Neural progenitor cell (in vitro differentiated cells): ENCODE data around the gene CTNNA3. TPM values are rescaled to one million over a fixed set of nuclear protein-coding genes. Genes with fewer than 3 reads are reported as not detected.

Experiments
- DNase-seq: peaks from one replicate; pipeline ENCODE4 v3.0.0-alpha.2; 2016; ENCODE audit warnings: low spot score
- H2AFZ ChIP-seq: fragments of 200-600 bp; sonication (generic); replicated peaks from 2 replicates; pipeline ENCODE4 v1.6.1; 2016; ENCODE audit warnings: antibody characterized with exemption
- H3F3A ChIP-seq: fragments of 200-600 bp; sonication (generic); 2 replicates; pipeline ENCODE4 v1.6.1; 2016; ENCODE audit warnings: antibody characterized with exemption, low read depth
- H3K27ac ChIP-seq: fragments of 200-600 bp; sonication (generic); 2 replicates; pipeline ENCODE4 v1.5.1; 2016; ENCODE audit warnings: mild to moderate bottlenecking
- H3K27me3 ChIP-seq: fragments of 200-600 bp; sonication (generic); 2 replicates; pipeline ENCODE4 v1.6.1; 2016; ENCODE audit warnings: mild to moderate bottlenecking, moderate library complexity
- H3K36me3 ChIP-seq: fragments of 200-600 bp; sonication (generic); 2 replicates; pipeline ENCODE4 v1.5.1; 2016
- H3K4me1 ChIP-seq: fragments of 200-600 bp; sonication (generic); 2 replicates; pipeline ENCODE4 v1.6.1; 2016; ENCODE audit warnings: mixed run types
- H3K4me2 ChIP-seq: fragments of 200-600 bp; sonication (generic); 2 replicates; pipeline ENCODE4 v1.6.1; 2016
- H3K4me3 ChIP-seq: fragments of 200-600 bp; sonication (generic); 2 replicates; pipeline ENCODE4 v1.5.1; 2016
- H3K79me2 ChIP-seq: fragments of 200-600 bp; sonication (generic); 2 replicates; pipeline ENCODE4 v1.6.1; 2016; ENCODE audit warnings: low read depth
- H3K9ac ChIP-seq: fragments of 200-600 bp; sonication (generic); 2 replicates; pipeline ENCODE4 v1.6.1; 2016
- H3K9me3 ChIP-seq: fragments of 200-600 bp; sonication (generic); 2 replicates; pipeline ENCODE4 v1.5.1; 2016; ENCODE audit warnings: low read depth
- H4K20me1 ChIP-seq: fragments of 200-600 bp; sonication (generic); 2 replicates; pipeline ENCODE4 v1.6.1; 2016; ENCODE audit warnings: low read depth
- H3K27ac Mint-ChIP-seq: 3 replicates; pipeline ENCODE4 v1.8.0; 2021; ENCODE audit warnings: mixed read lengths
- H3K27me3 Mint-ChIP-seq: 2 replicates; pipeline ENCODE4 v1.8.0; 2022; ENCODE audit warnings: low read depth, mild to moderate bottlenecking, inconsistent platforms, moderate library complexity, mixed read lengths; ENCODE audit not compliant: insufficient read depth
- H3K36me3 Mint-ChIP-seq: 3 replicates; pipeline ENCODE4 v1.8.0; 2021; ENCODE audit warnings: mixed read lengths
- H3K4me1 Mint-ChIP-seq: 3 replicates; pipeline ENCODE4 v1.8.0; 2021; ENCODE audit warnings: mixed read lengths
- H3K4me3 Mint-ChIP-seq: 3 replicates; pipeline ENCODE4 v1.8.0; 2021; ENCODE audit warnings: mild to moderate bottlenecking, moderate library complexity, mixed read lengths
- H3K9me3 Mint-ChIP-seq: 3 replicates; pipeline ENCODE4 v1.8.0; 2020; ENCODE audit warnings: mixed read lengths
- EZH2 ChIP-seq: fragments of 200-600 bp; sonication (generic); IDR thresholded peaks from 2 replicates; pipeline ENCODE4 v1.6.1; 2017; ENCODE audit warnings: antibody characterized with exemption, mild to moderate bottlenecking, moderate library complexity
- EZH2phosphoT487 ChIP-seq: fragments of 200-600 bp; sonication (generic); IDR thresholded peaks from 2 replicates; pipeline ENCODE4 v1.6.1; 2017; ENCODE audit warnings: antibody characterized with exemption
- total RNA-seq: library from RNA; depleted of rRNA; stranded (reverse); fragments of >200 nt; gene quantifications from 2 replicates; pipeline ENCODE4 v1.2.3, GENCODE V29; 2015; ENCODE audit warnings: low replicate concordance
- TF ChIP-seq, protein P1 (sequence below): fragments of 200-600 bp; sonication (generic); IDR thresholded peaks from 2 replicates; pipeline ENCODE4 v1.5.1; 2017; ENCODE audit warnings: antibody characterized with exemption, mild to moderate bottlenecking

Gene CTNNA3
- total RNA-seq, 1 donor from 2014 or later = 12.9 TPM

DNA sequence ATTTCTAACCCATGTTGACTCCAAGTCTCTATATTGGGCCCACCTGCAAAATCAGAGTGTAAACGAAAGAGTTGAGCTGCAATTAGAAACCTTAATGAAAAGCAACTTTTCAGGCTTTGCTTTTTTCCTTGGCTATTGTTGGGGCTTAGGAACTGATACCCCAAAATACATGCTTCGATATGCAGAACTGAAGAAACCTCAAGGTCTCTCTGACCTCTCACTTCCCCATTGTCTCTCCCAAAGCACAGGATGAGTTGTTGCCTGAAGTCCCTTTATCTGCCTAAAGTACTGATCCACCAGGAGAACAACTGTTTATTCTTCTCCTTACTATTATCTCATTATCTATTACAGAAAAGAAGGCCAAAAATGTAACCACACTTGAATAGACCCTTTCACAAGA lies 1436.2 kb downstream of the CTNNA3 start:
- no peaks in the 10 kb centered on the region for H3K9me3 ChIP-seq
- no peaks in the 10 kb centered on the region for H4K20me1 ChIP-seq
- Mint-ChIP-seq H3K27me3 (no peaks in the 10 kb centered on the region), H3K4me1 (peaks cover 11% of the 10 kb centered on the region), H3K27ac (no peak overlapping the region), H3K4me3 (no peak overlapping the region), H3K36me3 (no peaks in the 10 kb centered on the region), H3K9me3 (peaks cover 2% of the 10 kb centered on the region)
- H3F3A ChIP-seq = no peaks in the 10 kb centered on the region
- H3K27me3 ChIP-seq = no peaks in the 10 kb centered on the region
- H3K4me1 ChIP-seq = peaks cover 11% of the 10 kb centered on the region
- no peak overlapping the region for H2AFZ ChIP-seq
- H3K9ac ChIP-seq = no peak overlapping the region
- no peak overlapping the region for H3K4me2 ChIP-seq
- no peak for DNase-seq
- no peak overlapping the region for H3K27ac ChIP-seq
- H3K4me3 ChIP-seq = no peak overlapping the region
- no peaks in the 10 kb centered on the region for H3K79me2 ChIP-seq
- no peaks in the 10 kb centered on the region for H3K36me3 ChIP-seq
- TF ChIP-seq, protein P1, sequence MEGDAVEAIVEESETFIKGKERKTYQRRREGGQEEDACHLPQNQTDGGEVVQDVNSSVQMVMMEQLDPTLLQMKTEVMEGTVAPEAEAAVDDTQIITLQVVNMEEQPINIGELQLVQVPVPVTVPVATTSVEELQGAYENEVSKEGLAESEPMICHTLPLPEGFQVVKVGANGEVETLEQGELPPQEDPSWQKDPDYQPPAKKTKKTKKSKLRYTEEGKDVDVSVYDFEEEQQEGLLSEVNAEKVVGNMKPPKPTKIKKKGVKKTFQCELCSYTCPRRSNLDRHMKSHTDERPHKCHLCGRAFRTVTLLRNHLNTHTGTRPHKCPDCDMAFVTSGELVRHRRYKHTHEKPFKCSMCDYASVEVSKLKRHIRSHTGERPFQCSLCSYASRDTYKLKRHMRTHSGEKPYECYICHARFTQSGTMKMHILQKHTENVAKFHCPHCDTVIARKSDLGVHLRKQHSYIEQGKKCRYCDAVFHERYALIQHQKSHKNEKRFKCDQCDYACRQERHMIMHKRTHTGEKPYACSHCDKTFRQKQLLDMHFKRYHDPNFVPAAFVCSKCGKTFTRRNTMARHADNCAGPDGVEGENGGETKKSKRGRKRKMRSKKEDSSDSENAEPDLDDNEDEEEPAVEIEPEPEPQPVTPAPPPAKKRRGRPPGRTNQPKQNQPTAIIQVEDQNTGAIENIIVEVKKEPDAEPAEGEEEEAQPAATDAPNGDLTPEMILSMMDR = no peak
- no peak for TF ChIP-seq EZH2
- TF ChIP-seq EZH2phosphoT487 = no peak

DNA sequence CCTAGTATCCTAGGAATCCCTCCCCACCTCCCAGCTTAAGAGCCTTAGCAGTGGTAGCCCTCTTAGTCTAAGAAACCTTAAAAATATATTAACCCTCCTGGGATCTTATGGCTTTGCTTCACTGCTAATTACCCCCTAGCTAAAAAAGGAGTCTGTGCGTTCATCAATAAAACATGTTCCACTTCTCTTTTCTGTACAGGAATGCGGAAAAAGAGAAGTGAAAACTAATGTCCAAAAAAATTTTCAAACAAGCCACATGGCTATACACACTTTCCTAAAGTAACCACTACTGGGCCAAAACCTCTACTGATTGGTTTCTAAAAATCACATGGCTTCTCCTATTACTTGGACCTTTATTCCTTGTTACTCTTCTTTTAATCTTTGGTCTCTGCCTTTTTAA lies 1437.3 kb downstream of the CTNNA3 start:
- no peak for TF ChIP-seq EZH2
- no peak for TF ChIP-seq EZH2phosphoT487
- TF ChIP-seq, protein P1 = no peak
- H3K4me1 ChIP-seq = peaks cover 10% of the 10 kb centered on the region
- H3K9me3 Mint-ChIP-seq = peaks cover 2% of the 10 kb centered on the region
- no peaks in the 10 kb centered on the region for H3K79me2 ChIP-seq
- no peaks in the 10 kb centered on the region for H3K36me3 Mint-ChIP-seq
- no peak overlapping the region for H3K27ac ChIP-seq
- H3K27me3 ChIP-seq = no peaks in the 10 kb centered on the region
- H2AFZ ChIP-seq = no peak overlapping the region
- no peak overlapping the region for H3K4me3 Mint-ChIP-seq
- H3K9me3 ChIP-seq = no peaks in the 10 kb centered on the region
- H3K27me3 Mint-ChIP-seq = no peaks in the 10 kb centered on the region
- no peak overlapping the region for H3K9ac ChIP-seq
- H3K36me3 ChIP-seq = no peaks in the 10 kb centered on the region
- H3K4me3 ChIP-seq = no peak overlapping the region
- no peak overlapping the region for H3K27ac Mint-ChIP-seq
- H3K4me2 ChIP-seq = no peak overlapping the region
- DNase-seq = no peak
- H3K4me1 Mint-ChIP-seq = peaks cover 9% of the 10 kb centered on the region
- no peaks in the 10 kb centered on the region for H4K20me1 ChIP-seq
- H3F3A ChIP-seq = no peaks in the 10 kb centered on the region

DNA sequence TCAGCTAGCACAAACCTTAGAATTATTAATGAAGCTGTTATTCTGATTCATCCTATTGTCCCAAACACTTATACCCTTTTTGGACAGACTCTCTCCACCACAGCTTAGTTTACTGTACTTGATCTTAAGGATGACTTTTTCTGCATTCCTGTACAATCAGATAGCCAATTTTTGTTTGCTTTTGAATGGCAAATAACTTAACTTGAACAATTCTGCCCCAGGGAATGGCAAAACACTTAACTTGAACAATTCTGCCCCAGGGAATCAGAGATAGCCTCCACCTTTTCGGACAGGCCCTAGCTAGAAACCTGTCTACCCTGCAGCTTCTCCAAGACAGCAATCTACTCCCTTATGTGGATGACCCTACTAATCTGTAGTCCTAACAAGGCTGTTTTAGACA lies 1438.2 kb downstream of the CTNNA3 start:
- Histone ChIP-seq H3K79me2 (no peaks in the 10 kb centered on the region), H2AFZ (no peak overlapping the region), H3K27me3 (no peaks in the 10 kb centered on the region), H3K9ac (no peak overlapping the region), H3K36me3 (no peaks in the 10 kb centered on the region), H3K9me3 (no peaks in the 10 kb centered on the region), H4K20me1 (no peaks in the 10 kb centered on the region), H3K4me2 (no peak overlapping the region), H3K4me1 (peaks cover 1% of the 10 kb centered on the region), H3K4me3 (no peak overlapping the region), H3F3A (no peaks in the 10 kb centered on the region), H3K27ac (no peak overlapping the region)
- H3K4me3 Mint-ChIP-seq = no peak overlapping the region
- no peak for DNase-seq
- no peaks in the 10 kb centered on the region for H3K27me3 Mint-ChIP-seq
- H3K27ac Mint-ChIP-seq = no peak overlapping the region
- peaks cover under 1% of the 10 kb centered on the region for H3K4me1 Mint-ChIP-seq
- TF ChIP-seq EZH2 = no peak
- TF ChIP-seq, protein P1 = no peak
- peaks cover 2% of the 10 kb centered on the region for H3K9me3 Mint-ChIP-seq
- H3K36me3 Mint-ChIP-seq = no peaks in the 10 kb centered on the region
